ENCODE measurements around the gene SYT7. TPM values are rescaled to one million over a fixed set of nuclear protein-coding genes. Genes with fewer than 3 reads are reported as not detected.
A peak's percentile ranks its signal among the peaks of the same experiment; 100 is the strongest.

SYT7 gene
- polyA plus RNA-seq, 1 donor: 3.4 TPM

- DNase-seq: no peak
Observed at GRCh38 chr11:61513143-61513765, 67.6 kb downstream of the SYT7 start.

GRCh38 chr11:61512435-61512834, 68.4 kb downstream of the SYT7 start:
- DNase-seq: no peak

- DNase-seq: no peak
Observed at GRCh38 chr11:61511383-61511782, 69.5 kb downstream of the SYT7 start.

DNA sequence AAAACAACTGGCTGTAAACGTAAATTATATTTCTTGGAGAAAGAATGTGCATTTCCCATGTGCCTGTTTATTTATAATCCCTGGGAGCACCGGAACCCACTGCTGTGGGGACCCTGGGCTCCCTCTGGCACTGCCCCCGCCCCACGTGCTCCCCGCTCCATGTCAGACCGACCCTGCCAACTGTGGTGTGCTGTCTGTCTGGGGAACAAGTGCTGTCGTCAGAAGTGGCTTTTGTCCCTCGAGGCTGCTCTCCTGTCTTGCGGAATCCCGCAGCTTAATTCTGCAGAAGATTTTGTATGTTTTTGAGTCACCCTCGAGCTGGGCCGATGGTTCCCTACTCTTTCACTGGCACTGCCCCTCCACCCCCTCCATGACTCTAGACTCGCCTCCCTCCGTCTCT, 69.9 kb downstream of the SYT7 start:
- DNase-seq: no peak

DNA sequence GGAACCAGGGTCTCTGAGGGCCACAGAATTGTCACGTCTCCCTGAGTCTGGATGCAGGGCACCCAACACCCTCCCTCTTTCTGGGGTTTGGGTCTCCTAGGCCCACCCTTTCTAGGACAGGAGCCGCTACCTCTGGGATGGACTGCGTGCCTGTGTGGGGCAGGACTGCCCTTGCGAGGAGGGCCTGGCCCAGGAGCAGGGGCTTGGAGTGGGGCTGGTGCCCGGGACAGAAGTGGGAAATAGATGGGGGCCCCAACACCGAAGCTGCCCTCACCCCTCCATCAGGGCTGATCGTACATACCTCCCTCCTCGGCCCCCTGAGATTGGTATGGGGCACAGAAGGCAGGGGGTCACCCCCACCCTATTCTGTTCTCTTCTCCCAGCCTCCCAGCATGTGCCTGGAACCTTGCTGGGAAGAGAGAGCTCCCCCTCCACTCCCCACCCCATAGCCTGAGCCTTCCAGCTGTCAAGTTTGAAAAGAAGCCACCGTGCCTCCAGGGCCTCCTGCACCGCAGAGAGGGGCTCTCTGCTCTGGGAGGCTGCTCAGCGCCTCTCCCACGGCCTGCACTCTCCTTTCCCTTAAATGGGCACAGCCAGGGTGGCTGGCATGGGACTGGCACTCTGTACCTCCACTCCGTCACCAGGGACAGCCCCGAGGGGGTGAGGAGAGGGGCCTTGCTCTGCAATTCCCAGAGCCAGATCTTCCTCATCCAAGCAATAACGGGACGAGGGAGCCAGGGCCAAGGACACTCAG, 70.5 kb downstream of the SYT7 start:
- DNase-seq: no peak

GRCh38 chr11:61509043-61510029, 71.5 kb downstream of the SYT7 start:
- DNase-seq: peak; percentile 85

DNA sequence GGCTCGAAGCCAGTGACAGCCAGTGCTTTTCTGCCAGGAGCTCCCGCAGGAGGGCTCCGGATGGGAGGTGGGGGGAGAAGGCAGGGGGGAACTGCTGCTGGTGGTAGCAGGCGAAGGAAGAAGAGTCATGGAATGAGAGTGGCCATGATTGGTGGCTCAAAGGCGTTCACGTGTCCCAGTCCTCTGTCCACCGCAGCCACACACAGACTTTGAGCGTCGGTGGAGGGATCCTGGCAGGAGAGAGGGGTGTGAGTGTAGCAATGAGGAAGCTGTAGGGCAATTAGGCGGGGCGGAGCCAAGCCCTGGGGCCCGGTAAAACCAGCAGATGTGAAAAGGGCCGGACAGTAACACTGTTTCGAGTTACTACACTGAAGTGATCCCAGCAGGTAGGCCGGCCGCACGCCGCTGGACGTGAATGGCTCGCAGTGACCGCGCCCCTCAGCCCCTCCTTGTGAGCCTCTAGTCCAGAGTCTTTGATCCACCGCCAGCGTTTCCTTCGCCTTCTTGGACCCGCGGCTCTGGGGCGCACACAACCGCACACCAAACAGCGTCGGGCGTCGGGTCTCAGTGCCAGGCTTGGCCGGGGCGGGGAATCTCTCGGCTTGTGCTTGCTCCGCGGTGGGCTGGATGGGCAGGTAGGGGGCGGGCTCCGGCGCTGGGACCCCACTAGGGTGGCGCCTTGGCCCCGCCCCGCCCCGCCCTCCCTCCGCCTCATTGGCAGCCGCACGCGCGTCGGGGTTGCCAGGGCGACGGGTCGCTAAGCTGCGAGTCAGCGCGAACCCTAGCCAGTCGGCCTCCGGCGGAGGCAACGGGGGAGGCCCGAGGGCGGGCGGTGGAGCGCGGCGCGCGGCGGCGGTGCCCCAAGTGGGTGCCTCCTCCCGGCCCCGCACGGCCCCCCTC, 72.7 kb downstream of the SYT7 start, which contains the start of gene LRRC10B:
TSS of gene LRRC10B (plus strand) at position 788 of the 900 bp plus-strand sequence. CDS start 250 bp downstream, outside the sequence.
- DNase-seq: no peak

- DNase-seq: no peak
Observed at GRCh38 chr11:61507012-61507768, 73.7 kb downstream of the SYT7 start.

- DNase-seq: no peak
Observed at GRCh38 chr11:61505640-61506155, 75.2 kb downstream of the SYT7 start.

DNA sequence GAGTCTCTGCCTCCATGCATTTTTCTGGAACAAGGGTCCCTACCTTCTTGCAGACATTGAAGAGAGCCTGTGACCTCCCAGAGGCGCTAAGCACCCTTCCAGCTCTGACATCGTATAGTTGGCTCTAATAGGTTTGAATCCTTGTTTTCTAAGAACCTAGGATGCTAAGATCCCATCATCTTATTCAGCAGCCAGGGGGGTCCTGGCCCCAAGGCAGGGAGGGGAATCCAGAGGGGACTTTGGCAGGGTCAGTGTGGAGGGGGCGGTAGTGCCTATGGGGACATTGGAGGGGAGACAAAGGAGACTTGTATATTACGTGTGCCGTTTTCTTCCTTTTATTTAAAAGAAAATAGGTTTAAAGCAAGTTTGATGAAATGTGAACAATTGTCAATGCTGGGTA, 75.8 kb downstream of the SYT7 start:
- no peak for DNase-seq

GRCh38 chr11:61503135-61503770, 77.6 kb downstream of the SYT7 start:
- no peak for DNase-seq

DNA sequence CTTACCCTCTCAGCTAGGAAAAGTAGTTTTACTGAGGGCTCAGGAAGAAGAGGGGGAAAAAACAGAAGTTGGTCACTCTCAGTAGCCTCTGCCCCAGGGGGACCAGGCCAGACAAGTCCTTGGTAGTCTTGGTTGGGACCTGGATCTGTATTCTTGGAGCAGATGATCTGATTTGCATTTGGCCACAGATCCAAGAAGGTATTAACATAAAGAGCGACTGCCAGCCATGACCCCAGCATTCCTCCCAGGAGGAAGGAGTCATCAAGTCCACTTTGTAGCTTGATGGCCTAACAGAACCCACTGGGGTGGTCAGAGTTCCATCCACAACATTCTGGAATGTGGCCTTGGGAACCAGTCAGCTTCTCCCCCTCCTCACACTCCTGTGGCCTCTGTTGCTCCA, 78.4 kb downstream of the SYT7 start:
- no peak for DNase-seq

DNA sequence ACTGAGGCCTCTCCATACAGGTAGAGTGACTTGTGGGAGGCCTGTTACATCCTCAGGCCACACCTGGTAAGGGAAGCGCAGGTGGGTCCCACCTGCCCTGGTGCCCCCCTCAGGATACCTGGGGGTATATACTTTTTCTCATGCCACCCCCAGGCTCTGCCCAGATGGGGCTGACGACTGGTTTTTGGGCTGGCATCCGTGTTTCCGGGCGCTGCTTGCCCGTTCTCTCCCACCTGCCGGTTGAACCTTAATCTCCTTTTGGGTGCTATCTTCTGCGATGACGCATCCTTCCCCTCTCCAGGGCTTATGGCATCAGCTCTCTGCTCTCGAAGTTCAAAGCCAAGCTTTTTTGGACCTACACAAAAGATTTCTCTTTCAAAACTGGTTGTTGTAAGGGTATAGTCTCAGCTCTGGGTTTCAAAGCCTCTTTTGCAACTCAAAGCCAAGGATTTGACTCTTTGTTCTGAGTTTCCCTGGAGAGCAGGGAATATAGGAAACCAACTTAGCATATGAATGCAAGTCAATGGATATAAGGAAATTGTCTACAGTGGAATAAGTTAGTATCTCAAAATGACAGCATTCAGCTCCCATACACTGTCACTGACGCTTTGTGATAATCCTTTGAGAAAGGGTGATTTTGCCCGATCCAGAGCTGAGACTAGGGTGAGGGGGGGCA, 80.9 kb downstream of the SYT7 start:
- no peak for DNase-seq

- no peak for DNase-seq
Observed at GRCh38 chr11:61498767-61499341, 82.0 kb downstream of the SYT7 start.

GRCh38 chr11:61497876-61498275, 83.0 kb downstream of the SYT7 start:
- DNase-seq: no peak

DNA sequence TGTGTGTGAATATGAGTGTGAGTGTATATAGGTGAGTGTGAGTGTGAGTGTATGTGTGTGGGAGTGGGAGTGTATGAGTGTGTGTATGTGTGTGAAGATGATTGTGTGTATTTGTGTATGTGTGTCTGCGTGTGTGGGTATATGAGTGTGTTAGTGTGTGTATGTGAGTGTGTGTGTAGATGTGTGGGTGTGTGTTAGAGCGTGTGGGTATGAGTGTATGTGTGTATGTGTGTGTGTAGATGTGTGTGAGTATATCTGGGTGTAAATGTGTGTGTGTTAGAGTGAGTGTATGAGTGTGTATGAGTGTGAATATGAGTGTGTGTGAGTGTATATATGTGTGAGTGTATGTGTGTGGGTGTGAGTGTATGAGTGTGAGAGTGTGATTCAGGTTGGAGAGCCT, 83.4 kb downstream of the SYT7 start:
- no peak for DNase-seq

DNA sequence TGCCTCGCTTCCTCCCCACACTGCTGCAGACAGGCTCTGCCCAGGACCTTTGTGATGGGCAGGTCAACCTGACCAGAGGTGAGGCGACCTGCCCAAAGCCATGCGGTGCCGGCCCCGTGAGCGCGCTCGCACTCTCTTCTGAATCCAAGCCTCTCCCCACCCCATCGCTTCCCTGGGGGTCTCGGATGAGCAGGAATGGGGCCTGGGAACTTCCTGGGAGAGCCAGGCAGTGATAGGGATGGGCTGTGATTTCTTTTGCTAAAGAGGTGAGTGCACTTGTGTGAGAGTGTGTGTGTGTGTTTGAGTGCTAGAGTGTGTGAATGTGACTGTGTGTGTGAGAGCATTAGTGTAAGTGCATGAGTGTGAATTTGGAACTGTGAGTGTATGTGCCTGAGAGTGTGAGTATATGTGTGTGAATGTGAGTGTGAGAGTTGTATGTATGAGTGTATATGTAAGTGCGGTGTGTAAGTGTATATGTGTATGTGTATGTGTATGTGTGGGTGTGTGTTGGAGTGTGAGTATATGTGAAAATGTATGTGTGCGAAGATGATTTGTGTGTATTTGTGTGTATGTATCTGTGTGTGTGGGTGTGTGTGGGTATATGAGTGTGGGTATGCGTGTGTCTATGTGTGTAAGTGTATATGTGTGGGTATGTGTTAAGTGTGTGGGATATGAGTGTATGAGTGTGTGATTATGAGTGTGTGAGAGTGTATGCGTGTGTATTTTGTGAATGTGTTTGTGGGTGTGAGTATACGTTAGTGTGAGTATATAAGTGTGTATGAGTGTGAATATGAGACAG, 84.1 kb downstream of the SYT7 start:
- DNase-seq: no peak

DNA sequence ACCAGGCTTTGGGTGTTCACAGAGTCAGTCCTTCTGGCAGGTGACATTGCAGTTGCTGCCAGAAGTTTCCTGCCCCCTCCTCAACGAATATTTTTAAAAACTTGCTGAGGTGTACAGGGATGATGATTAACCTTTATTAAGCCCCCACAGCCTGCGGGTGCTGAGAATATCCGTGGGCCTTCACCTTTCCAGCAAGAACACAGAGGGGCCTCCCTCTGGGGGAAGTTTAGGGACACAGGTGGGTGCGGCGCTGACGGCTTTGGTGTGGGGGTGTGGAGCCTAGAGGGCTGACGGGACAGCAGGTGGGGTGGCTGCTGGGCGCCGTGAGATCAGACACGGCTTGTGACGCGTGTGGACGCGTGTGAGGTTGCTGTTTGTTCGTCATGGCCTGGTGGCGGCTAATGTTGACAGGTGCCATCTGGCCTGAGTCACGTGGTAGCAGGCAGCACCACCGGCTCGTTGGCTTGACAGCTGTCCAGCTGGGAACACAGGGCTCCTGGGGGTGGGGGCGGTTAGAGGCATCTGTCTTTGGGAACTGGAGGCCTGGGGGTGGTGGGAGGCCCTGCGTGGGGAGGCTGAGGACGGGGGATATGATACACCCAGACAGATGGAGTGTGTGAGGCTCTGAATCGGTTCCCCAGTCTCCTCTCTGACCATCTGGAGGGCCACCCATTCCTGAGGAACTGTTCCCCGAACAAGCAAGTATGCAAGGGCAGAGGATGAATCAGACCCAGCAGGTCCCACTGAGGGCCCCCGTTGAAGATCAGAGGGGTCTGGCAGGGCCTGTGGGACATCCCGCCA, 84.9 kb downstream of the SYT7 start:
- no peak for DNase-seq

Measured in hindlimb muscle (tissue), 1 donor.